Testis (tissue), 3 donors: Measurements from ENCODE around the gene REXO4. TPM values are rescaled to one million over a fixed set of nuclear protein-coding genes. Genes with fewer than 3 reads are reported as not detected.

ENCODE experiments used
- DNase-seq: peaks from one replicate; pipeline ENCODE4 v3.0.0-alpha.2; 2019
- H3K27ac ChIP-seq, 2 donors: fragments of 200-600 bp; sonication (generic); one replicate each; pipeline ENCODE4 v1.5.1; 2019
- H3K27me3 ChIP-seq: fragments of 200-600 bp; sonication (generic); one replicate; pipeline ENCODE4 v1.5.1; 2019
- H3K36me3 ChIP-seq: fragments of 200-600 bp; sonication (generic); one replicate; pipeline ENCODE4 v1.5.1; 2017; ENCODE audit warnings: low read depth; ENCODE audit errors: missing control alignments
- H3K4me1 ChIP-seq: fragments of 200-600 bp; sonication (generic); one replicate; pipeline ENCODE4 v1.5.1; 2019
- H3K4me3 ChIP-seq, 2 donors: fragments of 200-600 bp; sonication (generic); one replicate each; pipeline ENCODE4 v1.5.1; 2017 to 2019
- H3K9me3 ChIP-seq: fragments of 200-600 bp; sonication (generic); one replicate; pipeline ENCODE4 v1.5.1; 2017
- POLR2A ChIP-seq: fragments of 450-650 bp; IDR thresholded peaks from one replicate; pipeline ENCODE4 v1.6.1; 2017; ENCODE audit warnings: antibody characterized with exemption, mild to moderate bottlenecking, moderate library complexity
- WGBS, 2 donors: methylation state at CpG; one replicate each; pipeline ENCODE4 v1.1.5; 2018; 5-methylcytosine and 5-hydroxymethylcytosine counted together
- intact Hi-C: fragments of 100-400 bp; cut with DNase I; formaldehyde crosslinking; loops from one replicate; pipeline ENCODE4 v1.15.1; 2023; ENCODE audit warnings: low total_unique reads
- polyA plus RNA-seq: library from polyadenylated mRNA; stranded (reverse); fragments of 350-450 nt; fragmentation: Illumina TruSeq; extraction: RNeasy Lipid Tissue Mini Kit (QIAGEN cat#74804); gene quantifications from one replicate; pipeline ENCODE4 v1.2.3, GENCODE V29; 2014; ENCODE audit warnings: low read depth, low replicate concordance; ENCODE audit not compliant: insufficient read depth
- total RNA-seq, 2 donors: library from RNA; depleted of rRNA; stranded (reverse); fragments of >200 nt; gene quantifications; one replicate each; pipeline ENCODE4 v1.2.3, GENCODE V29; 2016
- TF ChIP-seq, protein P1 (sequence below), 3 experiments: fragments of 450-650 bp in 2 of 3; fragments of 200-600 bp in 1 of 3; sonication (generic) in 1 of 3; IDR thresholded peaks; one replicate each; pipeline ENCODE4 v1.5.1; 2016 to 2019; ENCODE audit warnings: antibody characterized with exemption in 3 of 3, mild to moderate bottlenecking in 2 of 3, moderate library complexity in 1 of 3

The REXO4 gene
- total and polyA plus RNA-seq, 3 donors from 2014 or later = 31.4 to 36.7 (median 31.5) TPM

DNA sequence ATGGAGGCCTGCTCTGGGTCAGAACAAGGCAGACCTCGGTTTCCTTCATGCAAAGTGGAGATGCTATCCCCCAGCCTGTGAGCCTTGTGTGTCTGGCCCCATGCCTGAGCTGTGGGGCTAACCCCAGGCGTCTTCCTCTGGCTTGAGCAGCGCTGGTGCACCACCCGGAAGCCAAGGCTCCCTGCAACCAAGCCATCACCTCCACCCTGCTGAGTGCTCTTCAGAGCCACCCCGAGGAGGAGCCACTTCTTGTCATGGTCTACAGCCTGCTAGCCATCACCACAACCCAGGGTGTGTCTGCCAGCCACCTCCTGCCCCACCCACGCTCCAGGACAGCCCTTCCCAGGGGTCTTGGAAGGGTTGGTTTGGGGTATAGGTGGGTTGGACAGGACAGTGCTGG is 16.2 kb downstream of the REXO4 start:
- Histone ChIP-seq H3K27ac (no peak overlapping the region), H3K4me3 (no peak overlapping the region), H3K9me3 (no peaks in the 10 kb centered on the region), H3K4me1 (no peaks in the 10 kb centered on the region), H3K36me3 (no peaks in the 10 kb centered on the region), H3K27me3 (no peaks in the 10 kb centered on the region)
- DNase-seq = no peak
- intact Hi-C loops = no loop called here
- TF ChIP-seq, protein P1, sequence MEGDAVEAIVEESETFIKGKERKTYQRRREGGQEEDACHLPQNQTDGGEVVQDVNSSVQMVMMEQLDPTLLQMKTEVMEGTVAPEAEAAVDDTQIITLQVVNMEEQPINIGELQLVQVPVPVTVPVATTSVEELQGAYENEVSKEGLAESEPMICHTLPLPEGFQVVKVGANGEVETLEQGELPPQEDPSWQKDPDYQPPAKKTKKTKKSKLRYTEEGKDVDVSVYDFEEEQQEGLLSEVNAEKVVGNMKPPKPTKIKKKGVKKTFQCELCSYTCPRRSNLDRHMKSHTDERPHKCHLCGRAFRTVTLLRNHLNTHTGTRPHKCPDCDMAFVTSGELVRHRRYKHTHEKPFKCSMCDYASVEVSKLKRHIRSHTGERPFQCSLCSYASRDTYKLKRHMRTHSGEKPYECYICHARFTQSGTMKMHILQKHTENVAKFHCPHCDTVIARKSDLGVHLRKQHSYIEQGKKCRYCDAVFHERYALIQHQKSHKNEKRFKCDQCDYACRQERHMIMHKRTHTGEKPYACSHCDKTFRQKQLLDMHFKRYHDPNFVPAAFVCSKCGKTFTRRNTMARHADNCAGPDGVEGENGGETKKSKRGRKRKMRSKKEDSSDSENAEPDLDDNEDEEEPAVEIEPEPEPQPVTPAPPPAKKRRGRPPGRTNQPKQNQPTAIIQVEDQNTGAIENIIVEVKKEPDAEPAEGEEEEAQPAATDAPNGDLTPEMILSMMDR (IDR thresholded peaks at IDR 0.05) = no peak
- TF ChIP-seq POLR2A = no peak
- 89 to 90% methylated on average over 2 to 6 of the region's 6 CpGs for WGBS, 2 donors

DNA sequence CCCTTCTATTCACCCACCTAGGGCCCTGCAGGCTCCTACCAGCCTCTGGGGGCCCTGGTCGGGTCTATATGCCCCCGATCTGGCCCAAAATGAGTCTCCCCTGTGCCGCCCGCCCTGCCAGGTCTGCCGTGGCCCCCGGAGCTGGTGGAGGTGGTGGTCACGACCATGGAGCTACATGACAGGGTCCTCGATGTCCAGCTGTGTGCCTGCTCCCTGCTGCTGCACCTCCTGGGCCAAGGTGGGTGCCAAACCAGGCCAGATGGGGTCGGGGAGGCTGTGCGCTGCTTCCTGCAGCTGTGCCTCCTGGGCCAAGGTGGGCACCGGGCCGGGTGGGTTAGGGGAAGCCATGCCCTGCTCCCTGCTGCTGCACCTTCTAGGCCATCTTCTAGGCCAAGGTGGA is 17.5 kb downstream of the REXO4 start:
- Histone ChIP-seq H3K36me3 (no peaks in the 10 kb centered on the region), H3K27ac (no peak overlapping the region), H3K9me3 (no peaks in the 10 kb centered on the region), H3K4me1 (no peaks in the 10 kb centered on the region), H3K4me3 (no peak overlapping the region), H3K27me3 (no peaks in the 10 kb centered on the region)
- intact Hi-C loops = no loop called here
- no peak for TF ChIP-seq POLR2A
- TF ChIP-seq, protein P1 (IDR thresholded peaks at IDR 0.05) = no peak
- WGBS, 2 donors = 89 to 90% methylated on average over 2 to 12 of the region's 12 CpGs
- no peak for DNase-seq

DNA sequence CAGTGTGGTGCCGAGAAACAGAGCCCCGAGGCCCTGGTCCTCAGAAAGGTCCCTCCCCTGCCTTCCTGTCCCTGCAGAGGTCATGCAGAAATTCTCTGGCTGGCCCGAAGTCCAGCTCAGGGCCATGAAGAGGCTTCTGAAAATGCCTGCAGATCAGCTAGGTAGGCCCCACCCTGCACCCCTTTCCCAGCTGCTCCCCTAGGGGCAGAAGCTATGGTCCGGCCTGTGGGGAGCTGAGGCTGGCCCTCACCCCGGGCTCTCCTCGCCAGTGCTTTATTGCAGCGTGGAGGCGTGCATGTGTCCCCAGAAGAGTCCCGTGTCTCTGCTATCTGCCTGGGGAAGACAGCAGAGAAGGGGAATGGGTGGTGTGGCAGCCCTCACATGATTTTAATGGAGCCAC is 19.9 kb downstream of the REXO4 start:
- Histone ChIP-seq H3K27ac (no peak overlapping the region), H3K4me1 (no peaks in the 10 kb centered on the region), H3K4me3 (no peak overlapping the region), H3K27me3 (no peaks in the 10 kb centered on the region), H3K9me3 (no peaks in the 10 kb centered on the region), H3K36me3 (no peaks in the 10 kb centered on the region)
- intact Hi-C loops = no loop called here
- no peak for DNase-seq
- 68 to 69% methylated on average over 8 to 9 of the region's 9 CpGs for WGBS, 2 donors
- TF ChIP-seq POLR2A = no peak
- TF ChIP-seq, protein P1 (IDR thresholded peaks at IDR 0.05) = no peak

DNA sequence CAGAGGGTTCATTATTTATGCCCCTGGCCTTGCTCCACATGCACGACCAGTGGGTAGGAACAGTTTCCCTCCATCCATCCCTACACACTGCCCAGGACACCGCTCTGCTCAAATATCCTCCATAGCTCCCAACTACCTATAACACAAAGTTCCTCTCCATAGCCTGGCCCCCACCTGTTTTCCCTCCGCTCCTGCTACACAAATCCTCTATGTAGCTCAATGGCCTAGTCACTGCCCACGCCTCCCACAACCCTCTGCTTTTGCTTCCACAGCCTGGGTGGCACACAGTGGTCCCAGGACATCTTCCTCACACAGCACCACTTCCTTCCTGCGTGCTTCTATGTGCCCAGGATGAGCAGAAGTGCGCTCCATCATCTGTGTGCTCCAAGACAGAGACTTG is 20.4 kb downstream of the REXO4 start:
- Histone ChIP-seq H3K27ac (no peak overlapping the region), H3K36me3 (no peaks in the 10 kb centered on the region), H3K4me3 (no peak overlapping the region), H3K4me1 (no peaks in the 10 kb centered on the region), H3K27me3 (no peaks in the 10 kb centered on the region), H3K9me3 (no peaks in the 10 kb centered on the region)
- TF ChIP-seq, protein P1 (IDR thresholded peaks at IDR 0.05) = no peak
- TF ChIP-seq POLR2A = no peak
- intact Hi-C loops = no loop called here
- DNase-seq = no peak
- 83 to 84% methylated on average over 6 of the region's 6 CpGs for WGBS, 2 donors

DNA sequence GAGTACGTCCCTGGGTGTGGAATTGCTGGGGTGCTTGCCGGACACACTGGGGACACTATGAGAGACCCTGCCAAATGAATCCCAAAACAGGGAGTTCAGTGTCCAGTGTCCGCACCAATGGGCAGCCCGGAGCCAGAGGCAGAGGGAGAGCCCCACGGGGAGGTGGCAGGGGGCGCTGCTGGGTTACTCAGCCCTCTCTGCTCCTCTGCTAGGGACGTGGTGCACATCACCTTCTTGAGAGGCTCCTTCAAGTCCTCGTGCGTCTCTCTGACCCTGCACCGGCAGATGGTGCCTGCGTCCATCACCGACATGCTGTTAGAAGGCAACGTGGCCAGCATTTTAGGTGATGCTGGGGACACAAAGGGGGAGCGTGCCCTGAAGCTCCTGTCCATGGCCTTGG is 20.9 kb downstream of the REXO4 start:
- Histone ChIP-seq H3K4me1 (no peaks in the 10 kb centered on the region), H3K9me3 (no peaks in the 10 kb centered on the region), H3K27ac (no peak overlapping the region), H3K27me3 (no peaks in the 10 kb centered on the region), H3K4me3 (no peak overlapping the region), H3K36me3 (no peaks in the 10 kb centered on the region)
- TF ChIP-seq, protein P1 (IDR thresholded peaks at IDR 0.05) = no peak
- TF ChIP-seq POLR2A = no peak
- WGBS, 2 donors = 62 to 67% methylated on average over 3 to 14 of the region's 14 CpGs
- intact Hi-C loops = no loop called here
- DNase-seq = peak; percentile 28
